Lower lobe of right lung (tissue), 2 donors: ENCODE data around the gene RALB. TPM values are rescaled to one million over a fixed set of nuclear protein-coding genes. Genes with fewer than 3 reads are reported as not detected.

Experiments used
- ATAC-seq, 2 donors: fragments of 200-7000 bp; cut with Tn5 transposase; one replicate each; pipeline ENCODE4 v1.9.1; 2020 to 2022; ENCODE audit warnings: mild to moderate bottlenecking in 2 of 2, moderate library complexity in 2 of 2
- DNase-seq: peaks from one replicate; pipeline ENCODE4 v3.0.0-alpha.2; 2020
- H3K27ac ChIP-seq: fragments of 200-600 bp; one replicate; pipeline ENCODE4 v1.8.0; 2022
- H3K27me3 ChIP-seq: fragments of 200-600 bp; one replicate; pipeline ENCODE4 v1.8.0; 2022; ENCODE audit warnings: low read depth
- H3K36me3 ChIP-seq: fragments of 200-600 bp; one replicate; pipeline ENCODE4 v1.8.0; 2022; ENCODE audit warnings: mild to moderate bottlenecking
- H3K4me1 ChIP-seq: fragments of 200-600 bp; one replicate; pipeline ENCODE4 v1.8.0; 2022
- H3K4me3 ChIP-seq: fragments of 200-600 bp; one replicate; pipeline ENCODE4 v1.8.0; 2022; ENCODE audit warnings: mild to moderate bottlenecking
- H3K9me3 ChIP-seq: fragments of 200-600 bp; one replicate; pipeline ENCODE4 v1.8.0; 2022
- intact Hi-C: fragments of 100-400 bp; cut with DNase I; formaldehyde crosslinking; loops from one replicate; pipeline ENCODE4 v1.11.0; 2022
- total RNA-seq: library from RNA; stranded (reverse); fragmentation: NEBNext Ultra II Directional; extraction: Animal tissue kit (Norgen Biotek cat#: 25700); gene quantifications from one replicate; pipeline ENCODE4 v1.2.1, GENCODE V29; 2021
- TF ChIP-seq, protein P1 (sequence below): fragments of 200-600 bp; IDR thresholded peaks from one replicate; pipeline ENCODE4 v1.8.0; 2022; ENCODE audit warnings: antibody characterized with exemption, mild to moderate bottlenecking
- donor health status: DM: no; HTN: yes; CAD: no; lungs with severe emphysema.

RALB gene
- total RNA-seq, 1 donor from 2014 or later: 65.8 TPM

DNA sequence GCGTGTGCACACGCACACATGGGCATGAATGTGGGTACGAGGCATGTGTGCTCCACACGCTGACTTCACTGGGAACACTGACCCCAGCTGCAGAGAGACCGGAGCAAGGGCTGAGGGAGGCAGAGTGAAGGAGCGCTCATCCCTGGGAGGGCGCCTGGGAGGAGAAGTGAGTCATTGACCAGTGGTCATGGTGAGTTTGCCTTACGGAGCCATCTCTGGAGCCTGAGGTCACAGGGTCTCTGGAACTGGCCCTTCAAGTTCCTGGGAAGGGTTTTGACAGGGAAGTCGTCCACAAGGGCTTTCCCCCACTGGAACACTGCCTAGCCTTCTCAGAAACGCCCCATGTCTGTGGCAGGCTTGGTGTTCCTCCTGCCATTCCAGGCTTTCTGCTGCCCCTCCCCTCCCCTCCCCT lies 15.2 kb upstream of the RALB start:
- DNase-seq (no peak), ATAC-seq (no peak)
- intact Hi-C loops: no loop called here
- Histone ChIP-seq H3K4me3 (no peak overlapping the region), H3K27me3 (no peaks in the 10 kb centered on the region), H3K4me1 (peaks cover 28% of the 10 kb centered on the region), H3K9me3 (no peaks in the 10 kb centered on the region), H3K27ac (no peak overlapping the region), H3K36me3 (no peaks in the 10 kb centered on the region)
- TF ChIP-seq, protein P1, sequence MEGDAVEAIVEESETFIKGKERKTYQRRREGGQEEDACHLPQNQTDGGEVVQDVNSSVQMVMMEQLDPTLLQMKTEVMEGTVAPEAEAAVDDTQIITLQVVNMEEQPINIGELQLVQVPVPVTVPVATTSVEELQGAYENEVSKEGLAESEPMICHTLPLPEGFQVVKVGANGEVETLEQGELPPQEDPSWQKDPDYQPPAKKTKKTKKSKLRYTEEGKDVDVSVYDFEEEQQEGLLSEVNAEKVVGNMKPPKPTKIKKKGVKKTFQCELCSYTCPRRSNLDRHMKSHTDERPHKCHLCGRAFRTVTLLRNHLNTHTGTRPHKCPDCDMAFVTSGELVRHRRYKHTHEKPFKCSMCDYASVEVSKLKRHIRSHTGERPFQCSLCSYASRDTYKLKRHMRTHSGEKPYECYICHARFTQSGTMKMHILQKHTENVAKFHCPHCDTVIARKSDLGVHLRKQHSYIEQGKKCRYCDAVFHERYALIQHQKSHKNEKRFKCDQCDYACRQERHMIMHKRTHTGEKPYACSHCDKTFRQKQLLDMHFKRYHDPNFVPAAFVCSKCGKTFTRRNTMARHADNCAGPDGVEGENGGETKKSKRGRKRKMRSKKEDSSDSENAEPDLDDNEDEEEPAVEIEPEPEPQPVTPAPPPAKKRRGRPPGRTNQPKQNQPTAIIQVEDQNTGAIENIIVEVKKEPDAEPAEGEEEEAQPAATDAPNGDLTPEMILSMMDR: no peak

DNA sequence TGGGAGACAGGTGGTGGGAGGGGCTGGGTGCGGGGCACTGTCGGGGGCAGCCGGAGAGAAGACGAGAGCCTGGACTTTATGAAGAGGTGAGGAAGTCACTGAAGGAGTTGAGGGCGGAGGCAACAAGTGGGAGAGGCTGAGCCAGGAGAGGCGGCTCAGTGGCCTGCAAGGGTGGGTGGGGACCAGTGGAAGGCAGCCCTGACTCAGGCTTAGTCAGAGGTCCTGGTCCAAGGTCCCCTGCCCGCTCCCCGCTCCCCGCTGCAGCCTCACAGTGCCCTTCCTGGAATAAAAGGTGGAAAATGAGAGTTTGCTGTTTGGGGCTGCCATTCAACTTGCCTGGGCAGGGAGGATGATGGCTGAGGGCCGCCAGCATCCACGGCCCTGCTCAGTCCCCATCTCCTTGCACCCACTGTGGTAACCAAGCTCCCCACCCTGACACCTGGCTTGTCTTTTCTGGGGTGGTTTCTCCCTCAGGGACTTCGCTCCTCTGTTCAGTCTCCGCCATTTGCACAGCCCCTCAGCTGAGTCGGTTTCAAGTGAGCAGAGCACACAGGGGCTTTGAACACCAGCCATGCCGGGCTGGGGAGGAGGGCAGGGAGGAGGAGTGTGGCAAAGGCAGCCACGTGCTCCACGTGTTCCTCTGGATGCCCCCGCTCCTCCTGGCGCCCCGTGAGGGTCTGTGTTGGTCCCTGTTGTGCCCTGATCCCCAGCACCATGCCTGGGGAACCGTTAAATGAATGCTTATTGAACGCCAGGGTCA lies 13.7 kb upstream of the RALB start:
- peaks cover 26% of the 10 kb centered on the region for H3K4me1 ChIP-seq
- no peak overlapping the region for H3K27ac ChIP-seq
- TF ChIP-seq, protein P1: no peak
- H3K36me3 ChIP-seq: no peaks in the 10 kb centered on the region
- DNase-seq (no peak), ATAC-seq (peak; percentile 65 to 77)
- no peaks in the 10 kb centered on the region for H3K9me3 ChIP-seq
- no peaks in the 10 kb centered on the region for H3K27me3 ChIP-seq
- H3K4me3 ChIP-seq: no peak overlapping the region
- intact Hi-C loops: no loop called here

DNA sequence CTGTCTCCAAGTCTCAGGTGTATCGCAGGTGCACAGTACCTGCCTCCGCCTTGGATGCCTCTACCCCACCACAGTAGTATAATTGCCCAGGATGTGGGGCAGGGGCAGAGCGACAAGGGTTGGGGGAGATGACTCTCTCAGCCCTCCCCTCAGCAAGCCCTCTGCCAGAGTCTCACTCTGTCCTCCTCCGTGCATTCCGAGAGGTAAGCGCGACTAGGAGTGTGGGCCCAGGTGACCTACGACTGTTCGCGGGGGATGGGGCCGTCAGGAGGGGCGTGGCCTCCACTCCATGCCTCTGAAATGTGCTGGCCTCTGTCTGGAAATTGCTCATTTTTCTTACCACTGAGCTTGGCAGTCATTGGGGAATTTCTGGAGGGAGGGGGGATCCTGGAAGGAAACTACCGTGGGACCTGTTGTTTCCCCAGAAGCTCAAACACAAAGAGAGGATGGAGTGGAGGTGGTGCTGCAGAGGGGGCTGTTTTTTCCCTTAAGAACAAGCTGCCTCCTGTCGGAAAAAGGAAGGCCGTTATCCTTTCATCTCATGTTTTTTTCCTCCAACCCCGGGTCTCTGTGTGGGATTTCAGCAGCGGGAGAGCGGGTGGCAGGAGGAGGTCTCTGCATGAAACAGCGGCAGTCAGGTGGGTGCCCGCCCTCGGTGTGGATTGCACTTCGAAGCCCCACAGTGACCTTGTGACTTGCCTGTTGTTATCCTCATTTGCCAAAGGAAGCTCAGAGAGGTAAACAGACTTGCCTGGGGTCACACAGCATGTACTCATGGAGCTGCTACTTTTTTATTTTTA lies 13.0 kb upstream of the RALB start:
- ATAC-seq (peak; percentile 55 to 58), DNase-seq (no peak)
- TF ChIP-seq, protein P1: no peak
- Histone ChIP-seq H3K36me3 (no peaks in the 10 kb centered on the region), H3K4me1 (peaks cover 26% of the 10 kb centered on the region), H3K27me3 (no peaks in the 10 kb centered on the region), H3K27ac (no peak overlapping the region), H3K9me3 (no peaks in the 10 kb centered on the region), H3K4me3 (no peak overlapping the region)
- intact Hi-C loops: no loop called here

DNA sequence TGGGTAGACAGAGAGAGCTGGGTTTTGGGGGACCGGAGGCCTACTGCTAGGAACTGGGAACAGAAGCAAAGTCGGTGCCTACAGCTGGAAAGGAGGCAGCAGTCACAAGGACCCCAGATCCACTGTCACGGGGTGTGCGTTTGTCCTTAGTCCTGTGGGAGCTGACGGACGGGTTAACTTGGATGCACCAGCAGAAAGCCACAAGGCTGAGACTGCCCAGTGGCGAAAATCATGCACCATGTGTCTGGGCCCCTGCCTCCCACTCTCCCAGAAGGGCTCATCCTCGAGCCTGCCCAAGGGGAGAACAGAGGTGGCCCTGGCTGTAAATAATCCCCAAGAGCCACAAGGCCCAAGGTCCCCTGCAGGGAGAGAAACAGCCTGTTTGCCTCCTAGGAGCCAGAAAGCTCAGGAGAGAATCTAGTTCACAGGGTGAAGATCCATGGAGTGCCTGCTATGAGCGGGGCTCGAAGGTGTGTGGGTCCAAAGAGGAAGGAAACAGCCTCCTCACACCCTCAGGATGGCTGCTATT lies 11.7 kb upstream of the RALB start:
- Histone ChIP-seq H3K9me3 (no peaks in the 10 kb centered on the region), H3K27ac (no peak overlapping the region), H3K36me3 (no peaks in the 10 kb centered on the region), H3K4me1 (peaks cover 38% of the 10 kb centered on the region), H3K27me3 (no peaks in the 10 kb centered on the region), H3K4me3 (no peak overlapping the region)
- TF ChIP-seq, protein P1: no peak
- no peak for ATAC-seq
- intact Hi-C loops: no loop called here
- no peak for DNase-seq

DNA sequence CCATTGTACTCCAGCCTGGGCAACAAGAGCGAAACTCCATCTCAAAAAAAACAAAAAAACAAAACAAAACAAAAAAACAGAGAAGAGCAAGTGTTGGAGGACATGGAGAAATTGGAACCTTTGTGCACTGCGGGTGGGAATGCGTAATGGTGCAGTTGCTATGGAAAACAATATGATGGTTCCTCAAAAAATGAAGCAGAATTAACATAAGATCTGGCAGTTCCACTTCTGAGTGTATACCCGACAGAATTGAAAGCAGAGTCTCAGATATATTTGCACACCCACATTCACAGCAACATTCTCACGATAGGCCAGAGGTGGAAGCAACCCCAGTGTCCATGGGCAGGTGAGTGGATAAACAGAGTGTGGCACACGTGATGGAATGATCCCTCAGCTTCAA lies 11.0 kb upstream of the RALB start:
- no peaks in the 10 kb centered on the region for H3K27me3 ChIP-seq
- TF ChIP-seq, protein P1: no peak
- intact Hi-C loops: no loop called here
- no peak overlapping the region for H3K4me3 ChIP-seq
- H3K9me3 ChIP-seq: no peaks in the 10 kb centered on the region
- ATAC-seq (no peak), DNase-seq (no peak)
- H3K36me3 ChIP-seq: no peaks in the 10 kb centered on the region
- H3K4me1 ChIP-seq: peaks cover 41% of the 10 kb centered on the region
- no peak overlapping the region for H3K27ac ChIP-seq
